GM21717 (cell line): ENCODE data around the gene GOLGA7B.

Source experiments
- ATAC-seq: cut with Tn5 transposase; IDR thresholded peaks from one replicate; pipeline ENCODE4 v1.9.1; 2021; ENCODE audit warnings: mild to moderate bottlenecking, moderate library complexity; ENCODE audit not compliant: unreplicated experiment

GOLGA7B gene

DNA sequence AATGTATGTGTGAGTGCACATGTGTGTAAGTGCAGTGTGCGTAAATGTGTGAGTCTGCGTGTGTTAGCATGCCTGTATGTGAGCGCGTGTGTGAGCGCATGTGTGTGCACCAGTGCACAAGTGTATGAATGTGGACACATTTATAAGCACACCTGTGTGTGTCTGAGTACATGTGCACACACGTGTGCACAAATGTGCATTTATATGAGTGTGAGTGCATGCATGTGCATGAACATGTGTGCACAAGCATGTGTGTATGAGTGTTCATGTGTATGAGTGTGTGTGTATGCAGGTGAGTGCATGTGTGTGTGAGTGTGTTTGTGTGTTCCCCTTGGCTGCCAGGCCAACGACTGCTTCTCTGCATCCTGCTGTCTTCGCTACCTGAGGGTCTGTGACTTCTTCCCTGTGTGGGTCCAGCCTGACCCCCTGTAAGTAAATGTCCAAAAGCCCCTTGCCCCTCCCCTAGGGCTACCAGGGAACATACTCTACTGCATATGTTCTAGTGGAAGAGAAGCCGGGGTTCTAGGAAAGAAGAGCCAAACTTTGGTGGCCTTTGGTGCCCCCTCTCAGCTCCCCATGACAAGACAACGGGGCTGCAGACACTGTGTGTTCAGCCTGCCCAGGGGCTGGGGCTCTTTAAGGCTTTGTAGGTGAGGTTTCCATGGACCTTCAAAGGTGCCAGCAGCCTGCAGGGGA is 17.0 kb downstream of the GOLGA7B start:
- ATAC-seq, result no peak

DNA sequence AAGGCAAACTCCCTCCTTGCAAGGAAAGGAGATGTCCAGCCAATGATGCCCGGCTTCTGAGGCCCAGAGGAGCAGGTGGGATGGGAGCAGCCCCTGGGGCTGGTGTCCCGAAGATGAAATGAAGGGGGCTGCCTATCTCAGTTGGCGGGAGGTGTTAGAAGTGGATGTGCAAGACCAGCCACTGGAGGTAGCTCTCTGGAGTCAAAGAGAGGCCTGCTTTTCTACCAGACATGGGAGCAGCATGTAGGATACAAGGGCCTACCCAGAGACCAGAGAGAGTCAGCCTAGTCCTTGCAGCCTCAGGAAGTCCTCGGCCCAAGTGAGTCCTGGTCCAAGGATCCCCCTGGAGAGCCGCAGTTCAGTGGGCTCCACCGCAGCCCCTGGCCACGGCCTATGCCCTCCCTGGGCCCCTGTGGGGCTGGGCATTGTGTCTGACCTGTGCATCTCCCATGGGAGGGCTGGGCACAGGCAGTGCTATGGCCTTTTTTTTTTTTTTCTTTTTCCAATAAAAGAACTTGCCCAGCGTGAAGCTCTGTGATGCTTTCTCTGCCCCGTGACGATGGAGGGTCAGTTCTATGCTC is 17.7 kb downstream of the GOLGA7B start:
- ATAC-seq, result no peak

DNA sequence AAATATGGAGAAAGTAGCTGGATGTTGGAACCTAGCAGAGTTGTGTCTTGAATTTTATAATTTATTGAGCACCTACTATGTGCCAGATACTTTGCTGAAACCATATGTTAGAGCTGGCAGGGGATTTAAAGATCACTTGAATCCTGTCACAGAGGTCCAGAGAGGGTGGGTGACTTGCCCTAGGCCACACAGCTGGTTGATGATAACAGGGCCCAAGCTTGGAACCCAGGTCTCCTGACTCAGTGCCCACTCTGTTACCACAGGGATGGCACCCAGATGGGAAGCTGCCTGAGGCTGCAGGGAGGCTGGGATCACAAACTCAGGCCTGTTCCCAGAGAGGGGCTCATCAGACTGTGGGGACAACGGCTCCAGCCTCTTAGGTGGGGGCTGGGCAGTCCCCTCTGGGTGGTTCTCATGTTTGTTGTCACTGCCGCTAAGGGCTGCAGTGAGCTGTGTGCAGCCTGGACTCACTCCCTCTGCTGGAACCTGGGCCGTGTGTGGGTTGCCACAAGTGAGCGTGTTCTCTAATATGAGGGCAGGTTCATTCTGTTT is 18.6 kb downstream of the GOLGA7B start:
- ATAC-seq, result no peak

DNA sequence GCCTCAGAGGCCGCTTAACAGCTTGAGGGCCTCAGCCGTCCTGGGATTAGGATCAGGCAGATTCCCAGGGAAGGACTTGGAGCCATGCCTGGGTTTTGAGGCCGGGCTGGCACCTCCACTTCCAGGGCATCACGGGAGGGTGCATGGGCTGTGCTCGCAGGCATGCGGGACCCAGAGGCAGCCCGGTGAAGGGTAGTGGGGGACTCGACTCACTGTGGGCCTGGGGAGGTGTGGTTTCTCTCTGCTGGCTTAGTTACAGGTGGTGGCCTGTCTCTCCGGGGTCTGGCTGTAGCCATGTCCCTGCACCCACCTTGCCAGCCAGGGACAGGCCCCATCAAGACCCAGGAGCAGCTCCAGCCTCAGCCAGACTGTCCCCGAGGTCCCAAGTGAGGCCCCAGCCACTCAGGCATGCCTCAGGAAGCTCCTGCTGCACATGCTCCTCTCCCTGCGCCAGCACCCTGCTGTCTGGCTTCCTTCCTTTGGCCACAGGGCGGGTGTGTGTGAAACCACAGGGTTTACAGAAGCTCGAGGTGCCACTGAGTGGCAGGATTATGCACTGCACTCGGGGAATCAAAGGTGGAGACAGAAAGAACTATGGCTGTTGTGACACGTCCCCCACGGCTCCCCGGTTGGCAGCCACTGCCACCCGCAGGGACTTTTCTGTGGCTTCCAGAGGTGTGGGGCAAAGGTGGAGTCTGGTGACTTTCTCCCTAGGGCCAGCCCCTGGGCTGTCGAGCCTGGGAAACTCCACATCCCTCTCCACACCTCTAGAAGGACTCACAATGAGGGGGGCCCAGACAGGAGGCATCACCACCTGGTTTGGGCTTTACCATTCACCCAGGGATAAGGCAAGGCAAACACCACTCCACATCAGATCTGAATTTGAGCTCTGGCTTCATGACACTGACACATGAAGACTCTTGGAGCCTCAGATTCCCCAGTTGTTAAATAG is 19.7 kb downstream of the GOLGA7B start:
- ATAC-seq, result peak; percentile 94

DNA sequence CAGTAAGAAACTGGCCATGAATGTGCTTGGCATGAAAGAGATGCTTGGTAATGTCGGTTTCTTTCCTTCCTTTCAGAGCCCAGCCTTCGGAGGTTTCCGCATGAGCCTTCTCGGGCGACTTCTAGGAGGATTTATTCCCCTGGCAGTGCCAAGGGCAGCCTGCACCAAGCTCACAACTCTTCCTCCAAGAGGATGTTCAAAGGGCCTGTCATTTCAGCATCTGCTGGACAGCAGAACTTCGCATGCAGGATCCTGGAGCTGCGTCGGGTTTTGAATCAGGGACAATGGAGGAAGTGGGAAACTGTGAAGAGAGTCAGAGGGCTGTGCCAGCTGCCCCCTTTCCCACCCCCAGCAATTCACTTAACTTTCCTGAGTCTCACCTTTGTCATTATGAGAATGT is 21.3 kb downstream of the GOLGA7B start:
- no peak for ATAC-seq

DNA sequence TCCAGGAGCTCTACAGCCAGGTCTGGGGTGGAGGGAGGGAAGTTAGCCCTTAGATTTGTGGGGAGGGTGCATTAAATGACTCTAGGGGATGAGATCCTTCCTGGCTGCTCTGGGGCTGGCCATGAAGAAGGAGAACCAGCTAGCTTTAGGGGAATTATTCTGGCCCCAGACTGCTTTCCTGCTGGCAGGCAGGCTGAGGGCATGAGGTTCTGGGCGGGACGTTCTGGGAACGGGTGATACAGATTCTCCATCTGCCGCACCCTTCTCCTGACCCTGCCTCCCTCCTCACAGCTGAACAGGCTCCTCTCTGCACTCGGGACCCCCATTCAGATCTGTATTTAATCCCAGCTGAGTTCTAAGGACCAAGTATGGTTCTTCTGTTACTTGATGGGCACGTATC is 23.9 kb downstream of the GOLGA7B start:
- ATAC-seq, result no peak

DNA sequence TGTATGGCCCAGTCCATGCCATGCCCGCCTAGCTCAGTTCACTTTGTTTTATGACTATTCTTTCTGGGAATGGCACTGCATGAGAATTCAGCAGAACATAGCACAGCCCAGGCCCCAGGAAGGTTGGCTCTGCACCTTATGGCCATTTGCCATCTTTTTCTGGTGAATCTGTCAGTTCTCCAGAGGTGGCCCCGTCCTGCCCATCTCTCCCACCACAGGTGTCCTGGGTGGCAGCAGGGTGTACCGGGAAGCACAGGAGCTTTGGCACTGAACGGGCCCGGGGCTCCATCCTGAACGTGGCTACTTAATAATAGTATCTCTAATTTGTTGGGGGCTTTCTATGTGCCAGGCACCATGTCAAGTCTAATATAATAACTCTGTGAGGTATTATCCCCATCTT is 24.7 kb downstream of the GOLGA7B start:
- ATAC-seq, result no peak

DNA sequence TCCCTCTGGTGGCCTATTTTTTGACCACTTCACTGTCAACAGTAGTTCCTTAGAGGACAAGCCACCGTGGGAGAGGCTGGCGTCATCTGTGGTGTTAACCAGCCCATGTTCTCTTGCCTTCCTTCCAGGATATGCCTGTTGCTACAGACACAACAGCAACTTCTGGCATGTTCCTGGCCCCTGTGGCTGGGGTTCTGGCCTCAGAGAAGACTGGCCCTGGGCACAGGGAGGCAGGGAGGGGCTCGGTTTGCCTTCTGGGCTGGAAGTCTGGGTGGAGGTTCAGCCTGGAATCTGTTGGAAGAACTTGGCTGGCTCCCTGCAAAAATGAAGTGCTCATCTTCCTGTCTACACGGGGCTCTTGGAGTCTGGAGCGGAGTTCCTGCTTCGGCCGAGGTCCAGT is 25.7 kb downstream of the GOLGA7B start:
- no peak for ATAC-seq

DNA sequence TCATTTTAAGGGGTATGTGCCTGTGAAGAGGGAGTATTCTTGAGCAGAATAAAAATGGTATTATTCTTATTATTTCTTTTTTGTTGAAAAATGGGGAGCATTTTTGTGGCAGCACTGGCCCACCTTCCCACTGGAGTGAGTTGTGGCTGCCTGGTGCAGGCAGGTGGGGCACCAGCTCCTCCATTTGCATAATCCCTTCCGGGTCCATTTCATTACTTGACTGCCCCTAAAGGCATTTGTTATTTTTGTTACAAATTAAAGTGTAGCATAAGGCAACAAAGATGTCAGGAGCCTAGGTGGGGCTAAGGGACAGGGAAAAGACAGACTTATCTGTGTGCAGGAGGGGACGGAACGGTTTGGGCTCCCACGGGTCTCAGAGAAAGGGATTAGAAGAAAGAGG is 26.8 kb downstream of the GOLGA7B start:
- ATAC-seq, result no peak

DNA sequence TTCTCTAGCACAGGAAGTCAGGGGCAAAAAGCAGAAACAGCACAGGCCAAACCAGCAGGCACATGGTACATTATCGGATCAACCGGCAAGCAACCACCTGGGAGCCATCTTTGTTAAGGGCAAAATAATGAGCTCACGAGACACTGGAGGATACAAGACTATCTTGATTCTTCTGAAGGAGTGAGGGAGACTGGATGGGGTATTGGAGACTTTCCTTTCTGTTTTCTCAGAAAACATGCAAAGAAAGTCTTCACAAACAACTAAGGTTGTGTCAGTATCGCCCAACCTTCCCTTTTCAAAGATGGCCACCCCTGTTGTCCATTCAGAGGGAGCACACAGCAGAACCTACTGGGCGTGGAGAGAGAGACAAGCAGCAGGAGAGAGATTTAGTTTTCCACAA is 29.6 kb downstream of the GOLGA7B start:
- ATAC-seq, result no peak

DNA sequence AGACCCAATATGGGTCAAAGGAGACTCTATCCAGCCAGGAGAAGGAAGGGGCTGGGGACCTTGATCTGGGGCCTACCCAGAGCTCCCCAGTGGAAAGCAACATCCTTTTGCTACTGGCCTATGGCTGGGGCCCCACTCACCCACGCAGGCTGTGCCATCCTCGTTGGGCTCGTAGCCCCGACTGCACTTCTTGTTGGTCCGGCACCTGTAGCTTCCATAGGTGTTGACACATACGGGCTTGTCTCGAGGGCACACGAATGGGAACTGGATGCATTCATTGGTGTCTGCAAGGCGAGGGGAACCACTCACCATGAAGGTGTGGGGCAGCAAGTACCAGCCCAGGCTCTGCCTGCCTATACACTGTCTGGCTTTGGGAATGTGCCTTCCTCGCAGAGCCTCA is 30.5 kb downstream of the GOLGA7B start:
- no peak for ATAC-seq

DNA sequence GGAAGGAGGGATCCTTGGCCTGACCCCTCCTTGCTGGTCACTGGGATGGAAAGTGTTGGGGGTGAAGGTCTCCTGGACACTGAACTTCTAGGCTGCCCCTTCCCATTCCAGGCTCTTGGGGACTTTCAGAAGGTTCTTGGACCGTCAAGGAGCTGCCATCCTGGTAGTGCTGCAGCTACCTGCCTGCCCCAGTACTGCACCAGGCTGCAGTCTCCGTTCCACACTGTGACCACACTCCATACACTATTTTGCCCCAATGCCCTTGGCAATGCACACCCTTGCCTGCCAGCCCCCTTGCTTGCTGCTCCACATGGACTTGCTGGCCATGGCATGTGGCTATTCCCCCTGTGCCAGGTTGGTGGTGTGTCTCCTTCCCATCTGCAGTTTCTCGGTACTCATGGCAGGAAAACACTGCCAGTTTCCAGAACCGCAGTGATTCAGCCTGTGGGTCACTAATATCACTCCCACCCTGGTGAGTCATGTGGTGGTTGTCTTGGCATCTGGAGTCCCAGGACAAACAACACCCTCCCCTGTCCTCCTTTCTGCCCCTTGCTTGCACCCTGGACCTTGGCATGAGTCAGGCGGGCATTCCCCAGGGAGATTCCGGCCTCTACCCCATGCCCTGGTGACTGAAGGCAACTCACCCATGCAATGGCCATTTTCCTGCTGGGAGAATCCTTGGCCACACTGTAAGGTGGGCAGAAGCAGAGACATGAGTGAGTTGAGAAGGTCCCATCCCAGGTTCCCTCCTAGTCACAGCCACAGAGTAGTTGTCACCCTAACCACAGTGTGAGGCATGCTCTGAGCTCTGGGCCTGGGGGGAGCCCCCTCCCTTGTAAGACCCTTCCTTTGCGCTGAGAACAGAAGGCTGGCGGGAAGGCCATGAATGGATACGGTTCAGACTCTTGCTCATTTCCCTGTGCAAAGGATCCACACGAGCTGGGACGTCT is 32.8 kb downstream of the GOLGA7B start:
- ATAC-seq, result no peak

DNA sequence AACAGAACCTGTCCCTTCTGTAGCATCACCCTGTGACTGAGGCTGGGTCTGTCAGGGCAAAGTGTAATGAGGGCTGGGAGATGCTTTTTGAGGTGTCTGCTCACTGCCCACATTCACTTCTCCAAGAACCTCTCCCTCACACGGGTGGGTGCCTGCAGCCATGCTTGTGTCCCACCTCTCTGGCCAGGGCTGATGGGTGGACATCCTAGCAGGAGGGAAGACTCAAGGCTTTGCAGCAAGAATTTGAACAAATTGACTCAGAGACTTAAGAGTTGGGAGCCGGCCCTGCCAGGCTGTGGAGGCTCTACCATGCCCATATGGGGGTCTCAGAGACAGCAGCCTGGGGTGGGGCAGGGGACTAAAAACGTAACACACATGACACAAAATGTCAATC is 33.4 kb downstream of the GOLGA7B start:
- no peak for ATAC-seq

DNA sequence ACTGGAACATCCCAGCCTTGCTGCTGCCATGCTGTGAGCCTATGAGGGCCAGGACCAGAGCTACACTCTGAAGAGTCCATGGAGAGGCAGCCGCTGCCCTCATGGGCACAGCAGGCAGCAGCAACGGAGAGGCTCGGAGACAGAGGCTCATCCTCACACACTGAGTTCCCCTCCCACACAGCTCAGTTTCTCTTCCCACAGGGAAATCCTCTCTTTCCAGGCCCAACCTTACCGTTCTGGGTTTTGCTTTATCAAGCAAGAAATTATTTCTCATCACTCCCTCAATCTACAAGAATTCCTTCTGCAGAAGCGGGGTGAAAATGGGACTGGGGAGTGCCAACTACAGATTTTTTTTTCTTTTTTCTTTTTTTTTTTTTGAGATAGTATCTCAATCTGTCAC is 36.6 kb downstream of the GOLGA7B start:
- ATAC-seq, result no peak

DNA sequence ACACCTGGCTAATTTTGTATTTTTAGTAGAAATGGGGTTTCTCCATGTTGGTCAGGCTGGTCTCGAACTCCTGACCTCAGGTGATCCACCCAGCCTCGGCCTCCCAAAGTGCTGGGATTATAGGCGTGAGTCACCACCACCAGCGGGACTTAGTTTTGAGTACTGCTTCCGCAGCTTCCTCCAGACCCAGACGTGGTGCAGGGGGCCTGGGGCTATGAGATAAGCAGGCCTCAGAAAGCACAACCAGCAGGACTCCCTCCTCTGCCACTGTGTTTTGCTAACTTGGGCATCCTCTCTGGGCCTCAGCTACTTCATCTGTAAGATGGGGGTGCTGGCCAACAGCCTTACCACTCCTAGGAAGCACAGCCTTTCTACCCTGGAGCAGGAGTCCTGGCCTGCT is 37.8 kb downstream of the GOLGA7B start:
- ATAC-seq, result no peak

DNA sequence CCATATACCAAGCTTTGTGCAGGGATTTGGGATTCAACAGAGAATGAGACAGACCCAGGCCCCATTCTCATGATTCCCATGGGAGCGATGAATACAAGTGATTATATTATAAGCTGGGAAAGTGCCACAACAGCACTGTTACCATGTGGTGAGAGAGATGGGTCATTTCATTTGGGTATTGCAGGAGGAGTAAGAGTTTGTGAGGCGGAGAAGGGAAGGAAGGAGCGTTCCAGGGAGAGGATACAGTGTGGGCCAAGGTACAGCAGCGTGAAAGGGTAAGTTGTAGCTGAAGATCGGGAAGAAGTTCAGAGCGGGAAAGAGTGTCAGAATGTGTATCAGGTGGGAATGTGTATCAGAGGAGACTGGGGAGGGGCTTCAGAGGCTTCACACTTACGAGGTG is 38.5 kb downstream of the GOLGA7B start:
- no peak for ATAC-seq

DNA sequence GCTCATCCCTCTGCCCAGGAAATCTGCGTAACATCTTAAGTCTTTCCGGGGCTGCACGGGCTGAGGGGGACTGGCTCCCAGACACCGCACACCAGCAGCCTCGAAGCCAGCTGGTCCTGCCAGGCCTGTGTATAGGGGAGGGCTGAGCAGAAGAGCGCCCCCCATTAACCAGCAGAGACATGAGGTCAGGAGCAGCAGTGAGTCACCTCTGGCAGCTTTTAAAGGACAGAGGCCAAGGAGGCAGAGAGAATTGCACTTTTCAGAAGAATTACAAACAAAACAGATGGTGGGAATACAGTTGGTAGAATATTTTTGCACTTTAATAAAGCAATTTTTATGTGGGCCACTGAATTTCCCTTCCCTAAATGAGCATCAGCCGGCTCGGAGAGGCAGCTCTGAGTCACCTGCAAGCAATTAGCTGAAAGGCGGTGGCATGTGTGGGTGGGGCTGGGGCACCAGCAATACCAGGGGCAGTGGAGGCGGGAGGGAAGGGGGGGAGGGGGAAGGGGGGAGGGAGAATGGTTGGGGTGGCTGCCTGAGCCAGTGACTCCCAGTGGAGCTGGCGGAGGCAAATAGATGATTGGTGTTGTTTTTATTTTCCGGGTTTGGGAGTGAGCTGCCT is 39.1 kb downstream of the GOLGA7B start:
- ATAC-seq, result no peak

DNA sequence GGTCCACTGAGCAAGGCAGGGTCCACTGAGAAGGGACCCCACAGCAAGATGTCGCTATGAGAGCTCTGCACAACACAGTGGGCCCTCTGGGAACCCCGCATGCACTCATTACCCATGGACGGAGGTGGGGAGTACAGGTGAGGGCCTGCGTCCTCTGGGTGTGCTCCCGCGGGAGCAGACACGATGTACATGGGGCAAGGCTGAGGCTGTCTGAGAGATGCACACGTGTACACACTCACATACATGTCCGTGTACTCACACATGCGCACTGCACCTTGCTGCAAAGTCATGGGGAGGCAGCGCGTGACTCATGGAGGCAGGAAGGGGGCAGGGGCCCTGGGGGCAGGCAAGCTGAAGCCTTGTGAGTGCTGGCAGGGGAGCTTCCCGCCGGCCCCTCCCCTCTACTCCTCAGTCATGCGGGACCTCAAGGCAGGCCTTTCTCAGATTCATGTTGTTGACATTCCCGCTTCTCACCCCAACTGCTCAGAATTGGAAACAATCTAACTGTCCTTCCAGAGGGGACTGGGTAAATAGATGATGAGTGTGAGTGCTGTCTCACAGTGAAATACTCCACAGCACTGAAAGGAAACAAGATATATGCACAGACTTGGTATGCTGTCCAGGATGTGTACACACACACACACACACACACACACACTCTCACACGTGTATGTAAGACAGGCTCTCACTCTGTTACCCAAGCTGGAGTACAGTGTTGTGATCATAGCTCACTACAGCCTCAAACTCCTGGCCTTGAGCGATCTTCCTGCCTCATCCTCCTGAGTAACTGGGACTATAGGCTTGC is 40.0 kb downstream of the GOLGA7B start:
- no peak for ATAC-seq

DNA sequence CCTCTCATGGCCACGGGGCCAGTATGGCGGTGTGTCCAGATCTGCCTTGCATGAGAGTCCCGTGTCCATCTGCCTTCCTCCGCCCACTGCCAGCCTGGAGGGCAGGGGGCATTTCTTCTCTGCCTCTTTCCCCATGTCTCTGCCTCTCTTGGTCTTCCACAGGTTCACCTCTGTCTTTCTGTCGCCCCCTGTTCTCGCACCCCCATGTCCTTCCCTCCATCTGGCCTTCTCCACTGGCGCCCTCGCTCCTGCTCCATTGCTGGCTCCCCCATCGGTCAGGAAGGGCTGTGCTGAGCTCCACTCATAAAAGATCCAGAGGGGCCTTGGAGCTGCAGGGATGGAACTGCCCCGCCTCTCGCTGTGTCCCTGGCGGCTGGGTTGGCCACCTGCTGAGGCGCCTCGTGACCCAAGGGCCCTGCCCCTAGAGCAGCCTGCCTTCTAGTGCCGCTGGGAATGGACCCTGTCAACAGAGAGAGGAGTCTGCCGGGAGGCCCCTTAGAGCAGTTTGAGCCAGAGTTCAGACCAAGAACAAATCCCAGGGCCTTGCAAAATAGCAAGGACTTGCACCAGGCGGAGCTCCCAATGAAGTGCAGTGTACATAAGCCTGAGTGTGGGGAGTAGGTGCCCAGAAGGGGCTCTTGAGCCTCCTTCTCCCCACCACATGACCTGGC is 42.0 kb downstream of the GOLGA7B start:
- ATAC-seq, result no peak
